HG03039 (cell line): Measurements from ENCODE around the gene ZNF382.
"Not testable (repeated sequence)": the region's sequence is repeated elsewhere in the genome, so short reads cannot be mapped to it uniquely, and the experiment has no call there.

ENCODE experiments used
- ATAC-seq: cut with Tn5 transposase; IDR thresholded peaks from one replicate; pipeline ENCODE4 v1.9.1; 2021; ENCODE audit warnings: mild to moderate bottlenecking, moderate library complexity; ENCODE audit not compliant: unreplicated experiment

Gene ZNF382

GRCh38 chr19:36605101-36605876, at the start of gene ZNF382:
Gene ZNF382, plus strand, starts transcription at chr19:36605313. Its CDS starts 4,602 bp downstream, at chr19:36609915.
- ATAC-seq: no peak

- ATAC-seq: no peak
Observed at GRCh38 chr19:36564391-36564790, 40.7 kb upstream of the ZNF382 start.

DNA sequence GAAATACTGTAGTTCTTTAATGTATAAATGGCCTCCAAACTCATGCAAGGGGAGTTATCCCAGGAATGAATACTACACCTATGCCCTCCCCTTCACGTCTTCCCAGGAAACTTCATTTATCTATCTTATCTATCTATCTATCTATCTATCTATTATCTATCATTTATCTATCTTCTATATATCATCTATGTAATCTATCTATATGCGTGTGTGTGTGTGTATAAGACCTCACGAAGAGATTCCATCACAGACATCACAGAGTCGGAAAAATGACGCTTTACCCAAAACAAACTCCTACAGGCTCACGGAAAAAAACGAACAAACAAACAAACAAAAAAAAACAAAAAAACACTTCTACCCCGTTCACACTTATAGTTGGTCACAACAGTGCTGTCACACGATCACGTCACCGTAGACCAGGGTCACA, 32.5 kb upstream of the ZNF382 start:
- no peak for ATAC-seq

GRCh38 chr19:36573020-36573894, 31.9 kb upstream of the ZNF382 start, which contains the start of gene ZNF529:
Gene ZNF529, minus strand, starts transcription at chr19:36573292. Its CDS starts 946 bp downstream, at chr19:36572346.
- ATAC-seq: peak; percentile 89

- ATAC-seq: no peak
Observed at GRCh38 chr19:36573895-36574720, 31.0 kb upstream of the ZNF382 start.

DNA sequence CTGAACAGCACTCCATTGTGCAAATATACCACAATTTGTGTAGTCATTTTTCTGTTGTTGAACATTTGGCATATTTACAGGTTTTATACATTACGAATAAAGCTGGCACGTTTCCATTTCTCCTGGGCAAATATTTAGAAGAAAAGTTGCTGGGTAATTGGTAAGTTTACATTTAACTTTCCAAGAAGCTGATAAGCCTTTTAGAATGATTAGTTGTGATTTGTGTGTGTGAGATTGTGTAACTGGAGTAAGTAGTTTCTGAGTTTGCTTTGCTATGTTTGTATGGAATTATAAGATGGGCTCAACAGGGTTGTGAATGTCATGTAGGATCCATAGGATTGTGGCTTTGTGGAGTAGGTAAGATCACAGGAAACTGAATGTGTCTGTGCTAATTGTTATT, 30.4 kb upstream of the ZNF382 start:
- no peak for ATAC-seq

DNA sequence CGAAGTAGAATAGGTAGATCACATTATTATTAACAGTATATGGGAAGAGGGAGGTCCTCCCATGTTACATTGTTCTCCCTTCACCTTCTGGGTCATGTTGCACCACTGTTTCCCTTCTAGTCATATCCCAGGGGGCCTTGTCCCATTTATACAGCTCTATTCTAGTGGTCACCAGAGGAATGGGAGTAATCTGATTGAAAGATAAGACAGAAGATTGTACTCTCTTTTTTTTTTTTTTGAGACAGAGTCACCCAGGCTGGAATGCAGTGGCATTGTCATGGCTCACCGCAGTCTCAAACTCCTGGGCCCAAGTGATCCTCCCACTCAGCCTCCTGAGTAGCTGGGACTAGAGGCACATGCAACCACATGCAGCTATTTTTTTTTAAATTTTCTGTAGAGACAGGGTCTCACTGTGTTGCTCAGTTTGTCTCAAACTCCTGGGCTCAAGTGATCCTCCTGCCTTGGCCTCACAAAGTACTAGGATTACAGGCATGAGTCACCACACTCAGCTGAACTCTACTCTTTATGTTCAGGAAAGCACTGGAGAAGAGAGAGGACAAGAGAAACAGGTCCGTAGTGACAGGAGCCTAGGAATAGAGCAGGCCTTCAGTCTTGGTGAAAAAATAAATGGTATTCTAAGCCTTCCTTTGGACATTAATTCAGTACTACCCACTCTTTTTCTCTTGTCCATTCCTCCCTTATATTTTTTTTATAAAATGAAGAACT, 27.7 kb upstream of the ZNF382 start:
- ATAC-seq: no peak

GRCh38 chr19:36579255-36579654, 25.9 kb upstream of the ZNF382 start:
- ATAC-seq: no peak

GRCh38 chr19:36602681-36603080, 2.4 kb upstream of the ZNF382 start:
- ATAC-seq: not testable (repeated sequence)

DNA sequence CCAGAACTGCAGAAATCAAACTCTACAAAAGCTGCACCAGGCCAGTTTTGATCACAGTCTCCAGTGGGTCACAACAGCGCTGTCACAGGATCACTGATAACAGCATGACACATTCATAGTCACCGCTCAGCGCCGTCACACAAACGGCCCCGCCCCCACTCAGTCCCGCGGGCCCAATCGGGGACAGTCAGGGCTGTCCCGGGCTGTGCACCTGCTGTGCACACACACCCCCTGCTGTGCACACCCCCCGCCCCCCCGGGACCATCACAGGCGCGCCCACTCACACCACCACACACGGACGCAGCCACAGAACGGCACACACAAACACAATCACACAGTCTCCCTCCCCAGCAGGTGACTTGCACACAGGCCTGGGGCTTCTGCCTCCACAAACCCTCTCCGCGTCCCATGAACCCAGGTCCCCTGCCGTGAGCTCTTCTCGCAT, 435 bp upstream of the ZNF382 start:
- ATAC-seq: no peak

DNA sequence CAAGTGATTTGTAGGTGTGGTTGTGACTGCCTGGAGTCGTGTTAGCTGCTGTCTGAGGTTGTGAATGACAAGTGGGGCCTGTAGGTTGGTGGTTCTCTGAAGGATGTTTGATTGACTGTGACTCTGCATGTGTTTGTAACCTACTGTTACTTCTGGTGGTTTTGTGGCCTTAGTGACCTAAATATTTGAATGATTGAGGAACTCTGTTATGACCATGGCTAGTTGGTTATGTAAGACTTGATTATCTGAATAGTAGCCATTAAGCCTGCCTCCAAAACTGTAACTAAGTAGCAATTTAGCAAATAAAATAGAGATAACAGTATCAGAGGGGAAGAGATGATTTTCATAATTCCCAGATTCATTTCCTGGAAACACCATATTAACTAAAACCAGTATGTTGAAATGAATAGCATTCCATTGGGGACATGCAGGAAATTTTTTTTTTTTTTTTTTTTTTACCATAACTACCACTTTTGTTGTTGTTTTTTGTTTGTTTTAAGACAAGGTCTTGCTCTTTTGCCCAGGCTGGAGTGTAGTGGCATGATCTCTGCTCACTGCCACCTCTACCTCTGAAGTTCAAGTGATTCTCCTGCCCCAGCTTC, 865 bp downstream of the ZNF382 start:
- no peak for ATAC-seq

- ATAC-seq: no peak
Observed at GRCh38 chr19:36627057-36627456, 21.9 kb downstream of the ZNF382 start.

GRCh38 chr19:36635342-36635741, 30.2 kb downstream of the ZNF382 start:
- ATAC-seq: no peak

- no peak for ATAC-seq
Observed at GRCh38 chr19:36638862-36639510, 33.9 kb downstream of the ZNF382 start.

- ATAC-seq: no peak
Observed at GRCh38 chr19:36646746-36647145, 41.6 kb downstream of the ZNF382 start.

- ATAC-seq: no peak
Observed at GRCh38 chr19:36652958-36653357, 47.8 kb downstream of the ZNF382 start.

DNA sequence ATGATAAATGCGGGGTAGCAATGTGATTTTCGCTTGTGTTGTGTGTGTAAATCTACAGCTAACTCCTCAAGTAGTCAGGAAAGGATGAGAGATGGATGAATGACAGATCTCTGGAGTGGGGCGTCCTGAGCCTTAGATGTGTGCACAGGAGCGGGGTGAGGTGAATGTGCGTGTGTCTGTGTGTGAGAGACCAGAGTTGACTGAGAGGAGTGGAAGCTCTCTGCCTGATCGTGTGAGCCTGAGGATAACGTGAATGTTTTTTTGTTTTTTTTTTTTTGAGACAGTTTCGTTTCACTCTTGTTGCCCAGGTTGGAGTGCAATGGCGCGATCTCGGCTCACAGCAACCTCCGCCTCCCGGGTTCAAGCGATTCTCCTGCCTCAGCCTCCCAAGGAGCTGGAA, 60.7 kb downstream of the ZNF382 start:
- ATAC-seq: no peak

DNA sequence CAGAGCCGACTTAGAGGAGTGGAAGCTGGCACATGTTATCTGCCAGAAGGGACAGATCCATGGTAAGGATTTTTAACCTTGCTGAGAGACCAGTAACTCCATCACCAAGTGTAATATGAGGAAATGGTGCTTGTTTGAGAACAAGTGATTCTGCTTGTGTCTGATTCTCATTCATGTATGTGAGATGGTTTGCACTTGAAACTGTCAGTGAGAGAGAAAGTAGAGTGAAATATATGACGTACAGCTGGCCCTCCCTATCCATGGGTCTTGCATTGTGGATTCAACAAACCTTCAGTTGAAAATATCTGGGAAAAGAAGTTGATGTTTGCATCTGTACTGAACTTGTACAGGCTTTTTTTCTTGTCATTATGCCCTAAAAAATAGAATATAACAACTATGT, 63.5 kb downstream of the ZNF382 start:
- no peak for ATAC-seq

DNA sequence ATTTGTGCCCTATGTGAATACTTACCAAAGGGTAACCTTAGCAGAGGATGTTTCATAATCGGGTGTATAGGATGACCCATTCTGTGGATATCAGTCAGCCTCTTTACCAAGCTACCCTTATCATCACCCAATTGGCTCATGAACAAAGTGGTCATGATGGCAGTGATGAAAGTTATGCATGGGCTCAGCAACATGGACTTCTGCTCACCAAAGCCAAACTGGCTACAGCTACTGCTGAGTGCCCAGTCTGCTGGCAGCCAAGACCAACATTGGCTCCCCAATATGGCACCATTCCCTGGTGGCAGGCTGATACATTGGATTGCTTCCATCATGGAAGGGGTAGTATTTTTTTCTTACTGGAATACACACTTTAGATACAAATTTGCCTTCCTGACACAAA, 67.3 kb downstream of the ZNF382 start:
- ATAC-seq: no peak
